OCI-LY3 (cell line): Measurements from ENCODE around the gene LGALS3.

Experiments
- EZH2phosphoT487 ChIP-seq: fragments of 200-600 bp; shearing (Covaris generic); IDR thresholded peaks from 2 replicates; pipeline ENCODE4 v1.6.1; 2018; ENCODE audit warnings: antibody characterized with exemption, mixed run types, low read depth
- TF ChIP-seq, protein P1 (sequence below): fragments of 200-600, 300-600 bp; sonication (generic); IDR thresholded peaks from 2 replicates; pipeline ENCODE4 v1.5.1; 2014; ENCODE audit warnings: antibody characterized with exemption, low read length, low read depth

DNA sequence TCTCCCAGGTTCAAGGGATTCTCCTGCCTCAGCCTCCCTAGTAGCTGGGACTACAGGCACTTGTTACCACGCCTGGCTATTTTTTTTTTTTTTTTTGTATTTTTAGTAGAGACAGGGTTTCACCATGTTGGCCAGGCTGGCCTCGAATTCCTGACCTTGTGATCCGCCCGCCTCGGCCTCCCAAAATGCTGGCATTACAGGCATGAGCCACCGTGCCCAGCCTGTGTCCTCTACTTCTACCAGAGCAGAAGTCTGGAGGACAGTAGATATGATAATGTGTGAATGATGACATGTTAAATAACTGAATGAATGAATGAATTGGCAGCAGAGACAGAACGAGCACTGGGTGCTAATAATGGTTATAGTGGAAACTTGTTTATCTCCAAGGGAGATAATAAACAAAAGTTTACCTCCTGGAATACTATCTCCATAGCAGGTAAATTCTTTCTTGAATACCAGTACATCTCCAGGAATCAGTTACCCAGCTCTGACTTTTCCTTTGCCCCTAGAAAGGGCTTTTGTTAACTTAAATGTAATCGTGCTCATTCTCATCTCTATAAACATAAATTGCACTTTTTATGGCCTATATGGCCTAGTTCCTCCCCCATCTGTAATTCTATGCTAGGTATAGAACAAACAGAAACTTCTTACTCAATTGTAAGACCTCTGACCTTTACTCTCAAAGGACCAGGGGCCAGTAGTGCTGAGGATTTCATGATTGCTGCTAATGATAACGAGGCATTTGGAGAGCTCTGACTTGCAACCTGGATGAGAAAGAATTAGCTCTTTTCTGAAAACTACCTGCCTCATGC, 7.2 kb upstream of the LGALS3 start:
- TF ChIP-seq, protein P1, sequence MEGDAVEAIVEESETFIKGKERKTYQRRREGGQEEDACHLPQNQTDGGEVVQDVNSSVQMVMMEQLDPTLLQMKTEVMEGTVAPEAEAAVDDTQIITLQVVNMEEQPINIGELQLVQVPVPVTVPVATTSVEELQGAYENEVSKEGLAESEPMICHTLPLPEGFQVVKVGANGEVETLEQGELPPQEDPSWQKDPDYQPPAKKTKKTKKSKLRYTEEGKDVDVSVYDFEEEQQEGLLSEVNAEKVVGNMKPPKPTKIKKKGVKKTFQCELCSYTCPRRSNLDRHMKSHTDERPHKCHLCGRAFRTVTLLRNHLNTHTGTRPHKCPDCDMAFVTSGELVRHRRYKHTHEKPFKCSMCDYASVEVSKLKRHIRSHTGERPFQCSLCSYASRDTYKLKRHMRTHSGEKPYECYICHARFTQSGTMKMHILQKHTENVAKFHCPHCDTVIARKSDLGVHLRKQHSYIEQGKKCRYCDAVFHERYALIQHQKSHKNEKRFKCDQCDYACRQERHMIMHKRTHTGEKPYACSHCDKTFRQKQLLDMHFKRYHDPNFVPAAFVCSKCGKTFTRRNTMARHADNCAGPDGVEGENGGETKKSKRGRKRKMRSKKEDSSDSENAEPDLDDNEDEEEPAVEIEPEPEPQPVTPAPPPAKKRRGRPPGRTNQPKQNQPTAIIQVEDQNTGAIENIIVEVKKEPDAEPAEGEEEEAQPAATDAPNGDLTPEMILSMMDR: no peak
- TF ChIP-seq EZH2phosphoT487: no peak
